ENCODE measurements around the gene SLFN12L. TPM values are rescaled to one million over a fixed set of nuclear protein-coding genes. Genes with fewer than 3 reads are reported as not detected.

Gene SLFN12L
- total and polyA plus RNA-seq, 10 of the 15 experiments (the other 5 are each of a cell fraction or from before 2014, with no cell fraction given), result 1.0 to 21.3 (median 9.4) TPM

GRCh38 chr17:35448214-35448898 lies 89.1 kb downstream of the SLFN12L start, which contains the start of gene SLFN13:
Gene SLFN13 (minus strand): TSS chr17:35448766. CDS start chr17:35445680, 3,086 bp downstream.
- peak within 1 kb of the TSS; percentile 99 for H3K4me2 ChIP-seq (ENCODE audit: control insufficient read depth, insufficient read depth)
- peak within 1 kb of the TSS; percentile 99 for H3K27ac ChIP-seq (ENCODE audit: control insufficient read depth, insufficient read depth)
- ATAC-seq (peak; percentile 90), DNase-seq (ENCODE audit: low read depth, low spot score) (peak; percentile 78), FAIRE-seq (peak; percentile 84)
- intact Hi-C loops (cut with micrococcal nuclease; ENCODE audit: unreplicated experiment), result loop anchor here (1.0 to 5.0 kb wide), 5 partner anchors 40 to 206 kb away; partner anchors contain the start of genes SLFN11, SLFN12L and SLFN5
- no peaks in the 10 kb centered on the region for H3K27me3 ChIP-seq (replicated peaks in 1 of 2; ENCODE audit: control insufficient read depth in 2 of 2, insufficient read depth in 2 of 2, low read length in 1 of 2)
- H3K4me1 ChIP-seq (ENCODE audit: control insufficient read depth, insufficient read depth, low read length), result peaks cover 3% of the 10 kb centered on the region
- ChIA-PET CTCF (interaction anchor here (0.9 to 2.7 kb wide), 11 partner anchors 15 to 165 kb away, joined by 3 to 24 read pairs (median 6); partner anchors contain the start of gene SLFN12), POLR2A (interaction anchor here (0.6 to 2.5 kb wide), 13 partner anchors 9 to 130 kb away, joined by 3 to 20 read pairs (median 4); partner anchors contain the start of genes PEX12, SLFN11 and SLFN12L), SMC1A (ENCODE audit: uncharacterized antibody, unreplicated experiment) (interaction anchor here (0.7 to 3.2 kb wide), 18 partner anchors 10 to 361 kb away, joined by 3 to 26 read pairs (median 8); partner anchors contain the start of genes SLFN11, SLFN12 and TAF15), RAD21 (ENCODE audit: unreplicated experiment) (interaction anchor here (0.6 to 3.1 kb wide), 14 partner anchors 10 to 135 kb away, joined by 3 to 28 read pairs (median 6); partner anchors contain the start of genes SLFN11 and SLFN12L)
- under 1% methylated on average over 44 of the region's 44 CpGs for WGBS (ENCODE audit: insufficient coverage, insufficient replicate concordance, low lambda C conversion rate, missing lambda C conversion rate)
- BruUV-seq (replicated peaks), result no TSS peak
- peaks cover 0 to 16% of the 10 kb centered on the region in 2 experiments; a peak in 2 of 4 replicates for H3K36me3 ChIP-seq (ENCODE audit: control insufficient read depth in 2 of 2, insufficient read depth in 2 of 2, low read length in 1 of 2)
- H3K9me3 ChIP-seq (replicated peaks; ENCODE audit: control insufficient read depth, insufficient read depth, low read length), result no peaks in the 10 kb centered on the region
- H3K4me3 ChIP-seq, result peak within 1 kb of the TSS; percentile 81
- peaks cover 15% of the 10 kb centered on the region for H3K79me2 ChIP-seq (ENCODE audit: control insufficient read depth, insufficient read depth, low read length)
- no peaks in the 10 kb centered on the region for H4K20me1 ChIP-seq (ENCODE audit: control insufficient read depth, insufficient read depth)
- in situ Hi-C loops (cut with MboI), result no loop called here
- H2AFZ ChIP-seq (ENCODE audit: control insufficient read depth, low read depth, low read length), result peak within 1 kb of the TSS; percentile 90
- H3K9ac ChIP-seq (ENCODE audit: control insufficient read depth, insufficient read depth, low read length), result peak within 1 kb of the TSS; percentile 97
- TF ChIP-seq DPF2 (IDR thresholded peaks at IDR 0.05), result peak; percentile 63; the same call in 1 of the 2 replicates
- TF ChIP-seq ATF7 (IDR thresholded peaks at IDR 0.05; ENCODE audit: low read depth), result no peak
- peak; percentile 86 for TF ChIP-seq IKZF1 (conservative IDR thresholded peaks at IDR 0.05)
- no peak for TF ChIP-seq NFXL1 (IDR thresholded peaks at IDR 0.05; ENCODE audit: borderline replicate concordance)
- TF ChIP-seq SP1 (IDR thresholded peaks at IDR 0.05; ENCODE audit: low read depth, low read length), result peak; percentile 58
- no peak for TF ChIP-seq CUX1 (IDR thresholded peaks at IDR 0.05; ENCODE audit: insufficient replicate concordance, low read depth, low read length)
- peak; percentile 33 to 93; a peak in 2 of 4 replicates for TF ChIP-seq SRF (IDR thresholded peaks at IDR 0.05; ENCODE audit: low read depth in 2 of 2, low read length in 2 of 2)
- TF ChIP-seq NBN (IDR thresholded peaks at IDR 0.05), result peak; percentile 66
- TF ChIP-seq EED (IDR thresholded peaks at IDR 0.05; ENCODE audit: low read depth), result peak; percentile 42
- 0 out of 2 replicates have a peak, but pooled peaks have one; percentile 30 for TF ChIP-seq YY1 (IDR thresholded peaks at IDR 0.05; ENCODE audit: low read depth, low read length)
- peak; percentile 34 for TF ChIP-seq SMAD1 (IDR thresholded peaks at IDR 0.05; ENCODE audit: low read depth, partially characterized antibody)
- TF ChIP-seq CBFB (IDR thresholded peaks at IDR 0.05; ENCODE audit: low read depth), result peak; percentile 85
- peak; percentile 81 for TF ChIP-seq GABPA (IDR thresholded peaks at IDR 0.05; ENCODE audit: low read depth)
- 0 out of 2 replicates have a peak, but pooled peaks have one; percentile 15 for TF ChIP-seq TCF12 (IDR thresholded peaks at IDR 0.05; ENCODE audit: low read depth, low read length)
- TF ChIP-seq E2F8 (IDR thresholded peaks at IDR 0.05; ENCODE audit: low read depth, partially characterized antibody), result peak; percentile 54
- TF ChIP-seq SIX5 (IDR thresholded peaks at IDR 0.05; ENCODE audit: low read depth, low read length, severe bottlenecking), result no peak

Data from GM12878 (cell line).